Panc1 (cell line): ENCODE results near the gene VPS41.

Experiments
- CTCF ChIP-seq: fragments of 450-650 bp; IDR thresholded peaks from 2 replicates; pipeline ENCODE4 v1.5.1; 2017; ENCODE audit warnings: mild to moderate bottlenecking
- POLR2AphosphoS5 ChIP-seq: IDR thresholded peaks from 2 replicates; pipeline ENCODE4 v1.6.1; 2012; ENCODE audit warnings: mild to moderate bottlenecking, low read depth, low read length, moderate library complexity
- REST ChIP-seq, 2 experiments: IDR thresholded peaks; 2 replicates each; pipeline ENCODE4 v1.6.1; 2011 to 2012; ENCODE audit warnings: low read depth in 2 of 2, control low read depth in 1 of 2, low read length in 1 of 2, mild to moderate bottlenecking in 1 of 2, moderate library complexity in 1 of 2; ENCODE audit not compliant: insufficient read depth in 1 of 2
- SIN3A ChIP-seq: IDR thresholded peaks from 2 replicates; pipeline ENCODE4 v1.6.1; 2012; ENCODE audit warnings: low read depth, mild to moderate bottlenecking, low read length, moderate library complexity, borderline replicate concordance; ENCODE audit not compliant: insufficient read depth

- no peak for TF ChIP-seq CTCF
- no peak for TF ChIP-seq POLR2AphosphoS5
- TF ChIP-seq REST (IDR thresholded peaks at IDR 0.05; ENCODE audit: insufficient read depth in 1 of 2, low read depth in 2 of 2, low read length in 1 of 2): no peak
- TF ChIP-seq SIN3A: no peak
Measured at GRCh38 chr7:38702002-38702535, 206.9 kb downstream of the VPS41 start.
